OCI-LY1 (cell line): ENCODE measurements around the gene AP2B1.

Experiments used
- H2AFZ ChIP-seq: fragments of 200-600 bp; sonication (generic), shearing (Covaris generic); 2 replicates; pipeline ENCODE4 v1.6.0; 2014; ENCODE audit warnings: antibody characterized with exemption, mild to moderate bottlenecking, low read length
- H3F3A ChIP-seq: fragments of 200-600 bp; sonication (generic), shearing (Covaris generic); 2 replicates; pipeline ENCODE4 v1.6.0; 2014; ENCODE audit warnings: mild to moderate bottlenecking, antibody characterized with exemption, low read length, moderate library complexity; ENCODE audit not compliant: insufficient read depth
- H3K27ac ChIP-seq: fragments of 200-600 bp; sonication (generic); 2 replicates; pipeline ENCODE4 v1.5.1; 2014; ENCODE audit warnings: low read length, mixed run types, mild to moderate bottlenecking, low read depth; ENCODE audit not compliant: poor library complexity, severe bottlenecking
- H3K27me3 ChIP-seq: fragments of 200-600 bp; sonication (generic); 2 replicates; pipeline ENCODE4 v1.6.0; 2014; ENCODE audit warnings: antibody characterized with exemption, mild to moderate bottlenecking, low read length, moderate library complexity; ENCODE audit not compliant: insufficient read depth
- H3K36me3 ChIP-seq: fragments of 200-600 bp; sonication (generic); 2 replicates; pipeline ENCODE4 v1.6.1; 2014; ENCODE audit warnings: mild to moderate bottlenecking, antibody characterized with exemption, low read length, moderate library complexity, mixed read lengths; ENCODE audit not compliant: insufficient read depth
- H3K4me1 ChIP-seq: fragments of 200-600 bp; sonication (generic); 2 replicates; pipeline ENCODE4 v1.5.1; 2014; ENCODE audit warnings: mild to moderate bottlenecking, low read length, moderate library complexity; ENCODE audit not compliant: insufficient read depth, severe bottlenecking
- H3K4me2 ChIP-seq: fragments of 200-600 bp; sonication (generic), shearing (Covaris generic); 2 replicates; pipeline ENCODE4 v1.6.1; 2014; ENCODE audit warnings: low read length
- H3K4me3 ChIP-seq: fragments of 200-600 bp; sonication (generic); 2 replicates; pipeline ENCODE4 v1.5.1; 2014; ENCODE audit warnings: low read length, low read depth, mild to moderate bottlenecking, mixed read lengths; ENCODE audit not compliant: poor library complexity, severe bottlenecking
- H3K79me2 ChIP-seq: fragments of 200-600 bp; shearing (Covaris generic); 2 replicates; pipeline ENCODE4 v1.6.1; 2016; ENCODE audit warnings: mixed run types, low read length, mixed read lengths; ENCODE audit not compliant: insufficient read depth
- H3K9ac ChIP-seq: fragments of 200-600 bp; sonication (generic), shearing (Covaris generic); 2 replicates; pipeline ENCODE4 v1.6.1; 2014; ENCODE audit warnings: mild to moderate bottlenecking, low read length, mixed read lengths
- H3K9me2 ChIP-seq: fragments of 200-600 bp; sonication (generic), shearing (Covaris generic); 2 replicates; pipeline ENCODE4 v1.6.1; 2014; ENCODE audit warnings: low read depth, mild to moderate bottlenecking, low read length, mixed read lengths
- H3K9me3 ChIP-seq: fragments of 200-600 bp; shearing (Covaris generic); 2 replicates; pipeline ENCODE4 v1.6.1; 2014; ENCODE audit warnings: low read length, mixed read lengths
- H4K20me1 ChIP-seq: fragments of 200-600 bp; sonication (generic), shearing (Covaris generic); 2 replicates; pipeline ENCODE4 v1.6.0; 2016; ENCODE audit warnings: mild to moderate bottlenecking, low read length; ENCODE audit not compliant: insufficient read depth
- EZH2 ChIP-seq: fragments of 200-600 bp; sonication (generic), shearing (Covaris generic); IDR thresholded peaks from 2 replicates; pipeline ENCODE4 v1.8.0; 2017; ENCODE audit warnings: borderline replicate concordance, mixed run types, mild to moderate bottlenecking, antibody characterized with exemption, low read length, moderate library complexity, mixed read lengths
- TF ChIP-seq, protein P1 (sequence below): fragments of 200-600 bp; sonication (generic), shearing (Covaris generic); IDR thresholded peaks from 2 replicates; pipeline ENCODE4 v1.5.1; 2017; ENCODE audit warnings: mild to moderate bottlenecking, antibody characterized with exemption, low read length, moderate library complexity, mixed read lengths

AP2B1 gene

DNA sequence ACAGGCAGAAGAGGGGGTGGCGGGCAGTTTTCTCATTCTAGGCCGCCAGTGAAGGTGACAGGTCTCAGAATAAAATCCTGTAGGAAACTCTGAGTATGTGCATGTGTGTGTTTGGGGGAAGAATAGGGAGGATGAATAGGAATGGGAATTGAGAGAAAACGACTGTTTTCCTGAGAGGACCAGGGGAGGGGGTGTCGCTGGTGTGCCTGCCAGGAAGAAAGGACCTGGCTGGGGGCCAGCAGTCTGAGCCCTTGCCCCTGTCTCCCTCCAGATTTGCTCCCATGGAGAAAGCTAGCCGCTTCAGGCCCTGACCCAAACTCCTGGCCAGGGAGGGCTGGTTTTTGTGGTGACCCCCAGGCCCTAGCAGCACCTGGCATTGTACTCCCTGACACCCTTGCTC lies 187.9 kb downstream of the AP2B1 start:
- TF ChIP-seq EZH2, result no peak
- TF ChIP-seq, protein P1, sequence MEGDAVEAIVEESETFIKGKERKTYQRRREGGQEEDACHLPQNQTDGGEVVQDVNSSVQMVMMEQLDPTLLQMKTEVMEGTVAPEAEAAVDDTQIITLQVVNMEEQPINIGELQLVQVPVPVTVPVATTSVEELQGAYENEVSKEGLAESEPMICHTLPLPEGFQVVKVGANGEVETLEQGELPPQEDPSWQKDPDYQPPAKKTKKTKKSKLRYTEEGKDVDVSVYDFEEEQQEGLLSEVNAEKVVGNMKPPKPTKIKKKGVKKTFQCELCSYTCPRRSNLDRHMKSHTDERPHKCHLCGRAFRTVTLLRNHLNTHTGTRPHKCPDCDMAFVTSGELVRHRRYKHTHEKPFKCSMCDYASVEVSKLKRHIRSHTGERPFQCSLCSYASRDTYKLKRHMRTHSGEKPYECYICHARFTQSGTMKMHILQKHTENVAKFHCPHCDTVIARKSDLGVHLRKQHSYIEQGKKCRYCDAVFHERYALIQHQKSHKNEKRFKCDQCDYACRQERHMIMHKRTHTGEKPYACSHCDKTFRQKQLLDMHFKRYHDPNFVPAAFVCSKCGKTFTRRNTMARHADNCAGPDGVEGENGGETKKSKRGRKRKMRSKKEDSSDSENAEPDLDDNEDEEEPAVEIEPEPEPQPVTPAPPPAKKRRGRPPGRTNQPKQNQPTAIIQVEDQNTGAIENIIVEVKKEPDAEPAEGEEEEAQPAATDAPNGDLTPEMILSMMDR, result no peak
- H3K9ac ChIP-seq, result no peak overlapping the region

DNA sequence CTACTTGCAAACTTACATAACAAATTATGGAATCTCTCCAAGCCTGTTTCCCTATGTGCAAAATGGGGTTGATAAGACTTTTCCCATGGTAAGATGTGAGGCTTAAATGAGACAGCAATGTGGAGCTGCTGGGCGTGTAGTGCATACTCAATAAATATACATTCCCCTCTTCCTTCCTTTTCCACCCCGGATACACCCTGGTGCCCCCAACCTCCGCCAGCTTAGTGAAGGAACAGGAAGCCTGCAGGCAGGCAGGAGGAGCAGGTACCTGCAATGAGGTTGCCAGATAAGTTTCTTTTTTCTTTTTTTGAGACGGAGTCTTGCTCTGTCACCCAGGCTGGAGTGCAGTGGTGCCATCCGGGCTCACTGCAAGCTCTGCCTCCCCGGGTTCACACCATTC lies 188.5 kb downstream of the AP2B1 start:
- Histone ChIP-seq H3K9me3 (no peaks in the 10 kb centered on the region), H3K36me3 (no peaks in the 10 kb centered on the region), H3F3A (no peaks in the 10 kb centered on the region), H4K20me1 (no peaks in the 10 kb centered on the region), H3K27ac (no peak overlapping the region), H3K9ac (no peak overlapping the region), H2AFZ (no peak overlapping the region), H3K27me3 (0 out of 2 replicates have a peak, but pooled peaks cover 5% of the 10 kb centered on the region), H3K79me2 (no peaks in the 10 kb centered on the region), H3K9me2 (no peaks in the 10 kb centered on the region), H3K4me1 (no peaks in the 10 kb centered on the region), H3K4me2 (no peak overlapping the region), H3K4me3 (no peak overlapping the region)
- no peak for TF ChIP-seq EZH2

More for the DNA sequence above, 187.9 kb downstream of the AP2B1 start:
- Histone ChIP-seq H3K9me2 (no peaks in the 10 kb centered on the region), H3K9me3 (no peaks in the 10 kb centered on the region), H3K36me3 (no peaks in the 10 kb centered on the region), H2AFZ (no peak overlapping the region), H3K79me2 (no peaks in the 10 kb centered on the region), H3K4me1 (no peaks in the 10 kb centered on the region), H4K20me1 (no peaks in the 10 kb centered on the region), H3F3A (no peaks in the 10 kb centered on the region), H3K4me3 (no peak overlapping the region), H3K27me3 (0 out of 2 replicates have a peak, but pooled peaks cover 5% of the 10 kb centered on the region), H3K4me2 (no peak overlapping the region), H3K27ac (no peak overlapping the region)
